ENCODE measurements around the gene AHRR. TPM values are rescaled to one million over a fixed set of nuclear protein-coding genes. Genes with fewer than 3 reads are reported as not detected.
A peak's percentile ranks its signal among the peaks of the same experiment; 100 is the strongest.

Gene AHRR
- total and polyA plus RNA-seq, 7 experiments from 2014 or later = 0.56 to 23.5 (median 1.2) TPM; not detected in 1

DNA sequence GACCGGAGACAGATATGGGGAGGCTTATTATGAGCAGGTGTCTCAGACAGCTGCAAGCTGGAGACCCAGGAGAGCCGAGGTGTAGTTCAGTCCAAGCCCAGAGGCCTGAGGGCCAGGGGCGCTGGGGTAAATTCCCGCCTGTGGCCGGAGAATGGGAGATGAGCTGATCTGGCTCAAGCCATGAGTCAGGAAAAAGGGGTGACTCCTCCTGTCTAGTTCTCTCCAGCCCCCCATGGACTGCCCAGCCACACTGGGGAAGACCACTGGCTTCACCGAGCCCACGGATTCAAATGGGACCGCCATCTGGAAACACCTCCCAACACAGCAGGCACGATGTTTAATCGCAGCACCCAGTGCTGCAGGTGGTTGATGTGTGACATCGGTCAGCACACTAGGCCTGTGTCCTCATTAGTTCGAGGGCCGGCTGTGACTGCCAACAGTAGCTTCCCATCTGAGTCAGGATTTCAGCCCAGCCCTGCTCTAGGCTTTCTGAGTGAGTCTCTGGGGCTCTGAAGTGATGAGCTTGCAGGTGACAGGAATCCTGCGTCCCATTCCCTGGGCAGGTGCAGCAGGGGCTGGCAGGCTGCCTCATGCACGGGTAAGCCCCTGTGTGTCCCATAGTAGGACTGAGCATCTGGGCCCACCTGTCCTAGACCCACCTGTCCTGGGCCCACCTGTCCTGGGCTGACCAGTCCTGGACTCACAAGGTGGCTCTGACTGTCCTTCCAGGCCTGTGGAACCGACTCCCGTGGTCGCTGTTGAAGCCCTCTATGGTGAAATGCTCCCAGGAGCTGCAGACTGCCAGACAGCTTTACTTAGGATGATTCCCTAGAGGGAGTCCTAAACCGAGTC is 49.7 kb downstream of the AHRR start:
- Histone ChIP-seq H3K27me3 (ENCODE audit: control insufficient read depth in 2 of 2, insufficient read depth in 2 of 2, low read length in 2 of 2) (no peaks in the 10 kb centered on the region), H3K36me3 (ENCODE audit: control insufficient read depth in 2 of 3, insufficient read depth in 3 of 3, low read length in 3 of 3) (no peaks in the 10 kb centered on the region), H3K4me1 (ENCODE audit: control insufficient read depth in 2 of 2, insufficient read depth in 2 of 2, low read length in 2 of 2) (peaks cover 0 to 14% of the 10 kb centered on the region in 2 donors), H3K27ac (ENCODE audit: low read depth, low read length) (no peak overlapping the region), H3K4me3 (ENCODE audit: low read length) (no peak overlapping the region), H3K9me3 (ENCODE audit: control insufficient read depth in 2 of 3, low read length in 3 of 3) (no peaks in the 10 kb centered on the region)
- no peak for ATAC-seq
- ChIA-PET CTCF (no interaction called here), POLR2A (no interaction called here)
- DNase-seq = peak in 1 of 9 donors; percentile 16
- Mint-ChIP-seq H3K4me3 (peak overlapping the region in 4 of 10 donors; percentile 1 to 64 (median 10)), H3K27ac (peak overlapping the region in 1 of 9 donors; percentile 90), H3K36me3 (peaks cover 0 to 8% (median 0%) of the 10 kb centered on the region in 5 donors), H3K27me3 (peaks cover 0 to 29% (median 4%) of the 10 kb centered on the region in 5 donors), H3K9me3 (peaks cover 0 to 6% (median 0%) of the 10 kb centered on the region in 11 donors), H3K4me1 (peaks cover 13 to 67% (median 20%) of the 10 kb centered on the region in 7 donors)
- intact Hi-C loops (cut with micrococcal nuclease) = no loop called here

DNA sequence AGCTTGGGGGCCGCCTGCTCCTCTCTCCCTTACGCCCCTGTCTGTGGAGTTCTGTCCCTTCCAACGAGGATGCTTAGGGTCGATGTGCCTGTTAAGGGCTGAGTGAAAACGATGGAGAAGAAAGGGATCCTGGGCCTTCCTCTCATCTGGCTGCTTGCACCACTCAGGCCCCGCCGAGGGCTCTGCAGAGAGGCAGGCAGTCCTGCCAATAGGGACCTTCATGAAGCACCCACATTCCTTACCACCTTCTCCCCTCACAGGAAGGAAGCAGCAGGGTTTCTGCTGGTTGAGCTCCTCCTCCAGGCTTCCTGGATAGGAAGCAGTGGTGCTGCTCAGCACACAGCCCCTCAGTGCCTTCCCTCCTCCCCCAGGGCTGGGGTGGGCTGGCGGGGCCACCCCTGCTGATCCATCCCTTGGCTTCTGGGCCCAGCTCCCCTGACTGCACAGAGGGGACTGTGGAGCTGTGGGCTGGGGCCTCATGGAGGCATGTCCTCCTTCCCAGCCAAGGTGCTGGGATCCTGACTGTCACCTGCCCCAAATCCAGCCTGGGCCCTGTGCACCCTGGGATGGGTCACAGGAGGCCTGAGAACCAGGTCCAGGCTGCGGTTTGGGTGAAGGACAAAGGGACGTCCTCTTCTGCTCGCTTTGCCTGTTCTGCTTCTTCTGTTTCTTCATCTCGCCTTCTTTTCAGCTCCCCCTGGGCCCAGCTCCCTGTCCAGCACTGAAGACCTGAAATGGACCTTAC is 50.5 kb downstream of the AHRR start:
- H3K27me3 ChIP-seq (ENCODE audit: control insufficient read depth in 2 of 2, insufficient read depth in 2 of 2, low read length in 2 of 2) = no peaks in the 10 kb centered on the region
- no peak overlapping the region for H3K4me3 ChIP-seq (ENCODE audit: low read length)
- H3K27ac Mint-ChIP-seq = peak overlapping the region in 1 of 9 donors; percentile 90
- no peaks in the 10 kb centered on the region for H3K9me3 ChIP-seq (ENCODE audit: control insufficient read depth in 2 of 3, low read length in 3 of 3)
- peaks cover 0 to 15% (median 0%) of the 10 kb centered on the region in 5 donors for H3K36me3 Mint-ChIP-seq
- intact Hi-C loops (cut with micrococcal nuclease) = loop anchor here in 1 of 2 donors (2.0 kb wide), 1 partner anchor 25 kb away; no protein-coding TSS in a partner anchor
- no peak overlapping the region for H3K27ac ChIP-seq (ENCODE audit: low read depth, low read length)
- peak in 1 of 9 donors; percentile 25 for DNase-seq
- H3K4me3 Mint-ChIP-seq = peak overlapping the region in 5 of 10 donors; percentile 1 to 64 (median 6)
- no peaks in the 10 kb centered on the region for H3K36me3 ChIP-seq (ENCODE audit: control insufficient read depth in 2 of 3, insufficient read depth in 3 of 3, low read length in 3 of 3)
- peaks cover 0 to 14% of the 10 kb centered on the region in 2 donors for H3K4me1 ChIP-seq (ENCODE audit: control insufficient read depth in 2 of 2, insufficient read depth in 2 of 2, low read length in 2 of 2)
- peaks cover 0 to 21% (median 4%) of the 10 kb centered on the region in 5 donors for H3K27me3 Mint-ChIP-seq
- no peak for ATAC-seq
- ChIA-PET CTCF (no interaction called here), POLR2A (no interaction called here)
- peaks cover 13 to 73% (median 20%) of the 10 kb centered on the region in 7 donors for H3K4me1 Mint-ChIP-seq
- H3K9me3 Mint-ChIP-seq = peaks cover 0 to 1% (median 0%) of the 10 kb centered on the region in 11 donors

DNA sequence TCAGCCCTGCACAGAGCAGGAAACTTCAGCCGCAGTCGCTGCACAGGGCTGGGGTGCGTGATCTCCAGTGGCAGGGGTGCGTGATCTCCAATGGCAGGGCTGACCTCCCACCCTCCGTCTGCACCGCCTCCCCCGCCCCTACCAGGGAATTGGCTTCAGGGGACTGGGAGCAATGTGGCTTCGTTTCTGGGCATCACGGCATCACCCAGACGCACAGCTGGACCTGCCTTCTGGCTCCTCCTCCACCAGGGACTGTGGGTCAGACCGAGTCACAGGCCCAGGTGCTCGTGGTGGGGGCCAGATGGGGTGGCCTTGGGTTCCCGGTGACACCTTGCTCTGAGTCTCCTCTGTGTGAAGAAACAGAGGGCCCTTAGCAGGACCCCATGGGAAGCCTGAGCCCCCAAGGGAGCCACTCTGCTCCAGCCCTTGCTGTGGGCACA is 51.1 kb downstream of the AHRR start:
- H3K4me1 ChIP-seq (ENCODE audit: control insufficient read depth in 2 of 2, insufficient read depth in 2 of 2, low read length in 2 of 2) = peaks cover 0 to 14% of the 10 kb centered on the region in 2 donors
- H3K36me3 ChIP-seq (ENCODE audit: control insufficient read depth in 2 of 3, insufficient read depth in 3 of 3, low read length in 3 of 3) = no peaks in the 10 kb centered on the region
- ChIA-PET POLR2A (no interaction called here), CTCF (no interaction called here)
- H3K9me3 Mint-ChIP-seq = peaks cover 0 to 1% (median 0%) of the 10 kb centered on the region in 11 donors
- DNase-seq (peak in 1 of 9 donors; percentile 21), ATAC-seq (no peak)
- no peak overlapping the region for H3K27ac ChIP-seq (ENCODE audit: low read depth, low read length)
- peaks cover 13 to 74% (median 20%) of the 10 kb centered on the region in 7 donors for H3K4me1 Mint-ChIP-seq
- peak overlapping the region in 1 of 9 donors; percentile 90 for H3K27ac Mint-ChIP-seq
- H3K27me3 ChIP-seq (ENCODE audit: control insufficient read depth in 2 of 2, insufficient read depth in 2 of 2, low read length in 2 of 2) = no peaks in the 10 kb centered on the region
- H3K9me3 ChIP-seq (ENCODE audit: control insufficient read depth in 2 of 3, low read length in 3 of 3) = no peaks in the 10 kb centered on the region
- peaks cover 0 to 18% (median 4%) of the 10 kb centered on the region in 5 donors for H3K27me3 Mint-ChIP-seq
- peak overlapping the region in 3 of 10 donors; percentile 19 to 64 (median 60) for H3K4me3 Mint-ChIP-seq
- H3K36me3 Mint-ChIP-seq = peaks cover 0 to 17% (median 0%) of the 10 kb centered on the region in 5 donors
- no peak overlapping the region for H3K4me3 ChIP-seq (ENCODE audit: low read length)
- intact Hi-C loops (cut with micrococcal nuclease) = loop anchor here in 1 of 2 donors (2.0 kb wide), 1 partner anchor 26 kb away; no protein-coding TSS in a partner anchor

DNA sequence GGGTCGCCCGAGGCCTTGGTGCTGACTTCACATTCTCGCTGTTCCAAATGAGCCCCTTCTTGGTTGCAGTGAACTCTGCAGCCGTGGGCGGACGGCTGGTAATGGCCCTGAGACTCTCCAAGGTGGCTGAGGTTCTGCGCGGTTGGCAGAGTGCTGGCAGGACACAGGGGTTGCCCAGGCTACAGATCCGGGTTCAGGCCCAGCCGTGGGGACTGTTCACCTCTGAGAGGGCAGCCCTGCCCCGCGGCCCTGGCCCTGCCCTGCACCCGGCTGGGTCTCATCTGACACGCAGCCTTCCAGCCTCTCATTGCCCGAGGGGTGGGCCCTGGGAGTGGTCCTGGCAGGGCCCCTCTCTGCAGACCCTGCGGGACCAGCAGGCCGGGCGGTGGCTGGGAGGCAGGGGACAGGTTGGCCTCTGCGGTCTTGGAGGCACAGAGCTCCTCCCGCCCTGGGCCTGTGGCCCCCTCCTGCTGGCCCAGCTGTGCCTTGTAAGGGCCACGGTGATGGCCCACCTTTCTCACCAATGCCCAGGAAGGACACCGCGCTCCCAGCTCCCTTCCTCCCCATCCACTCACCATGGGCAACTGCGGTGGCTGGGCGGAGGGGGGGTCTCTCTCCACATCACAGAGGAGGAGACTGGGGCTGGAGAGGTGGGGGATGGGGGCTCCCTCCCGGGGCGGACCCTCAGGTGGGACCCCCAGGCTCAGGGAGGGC is 51.6 kb downstream of the AHRR start:
- Histone ChIP-seq H3K27me3 (ENCODE audit: control insufficient read depth in 2 of 2, insufficient read depth in 2 of 2, low read length in 2 of 2) (no peaks in the 10 kb centered on the region), H3K27ac (ENCODE audit: low read depth, low read length) (no peak overlapping the region), H3K4me3 (ENCODE audit: low read length) (no peak overlapping the region), H3K4me1 (ENCODE audit: control insufficient read depth in 2 of 2, insufficient read depth in 2 of 2, low read length in 2 of 2) (peaks cover 0 to 14% of the 10 kb centered on the region in 2 donors), H3K9me3 (ENCODE audit: control insufficient read depth in 2 of 3, low read length in 3 of 3) (no peaks in the 10 kb centered on the region), H3K36me3 (ENCODE audit: control insufficient read depth in 2 of 3, insufficient read depth in 3 of 3, low read length in 3 of 3) (no peaks in the 10 kb centered on the region)
- Mint-ChIP-seq H3K4me3 (peak overlapping the region in 3 of 10 donors; percentile 19 to 60 (median 59)), H3K4me1 (peaks cover 13 to 77% (median 20%) of the 10 kb centered on the region in 7 donors), H3K36me3 (peaks cover 0 to 17% (median 0%) of the 10 kb centered on the region in 5 donors), H3K27me3 (peaks cover 0 to 18% (median 4%) of the 10 kb centered on the region in 5 donors), H3K9me3 (peaks cover 0 to 1% (median 0%) of the 10 kb centered on the region in 11 donors), H3K27ac (peak overlapping the region in 1 of 9 donors; percentile 90)
- CTCF ChIA-PET = no interaction called here
- ATAC-seq (no peak), DNase-seq (peak in 1 of 9 donors; percentile 29)
- POLR2A ChIA-PET = no interaction called here
- intact Hi-C loops (cut with micrococcal nuclease) = loop anchor here in 1 of 2 donors (2.0 kb wide), 1 partner anchor 26 kb away; no protein-coding TSS in a partner anchor

DNA sequence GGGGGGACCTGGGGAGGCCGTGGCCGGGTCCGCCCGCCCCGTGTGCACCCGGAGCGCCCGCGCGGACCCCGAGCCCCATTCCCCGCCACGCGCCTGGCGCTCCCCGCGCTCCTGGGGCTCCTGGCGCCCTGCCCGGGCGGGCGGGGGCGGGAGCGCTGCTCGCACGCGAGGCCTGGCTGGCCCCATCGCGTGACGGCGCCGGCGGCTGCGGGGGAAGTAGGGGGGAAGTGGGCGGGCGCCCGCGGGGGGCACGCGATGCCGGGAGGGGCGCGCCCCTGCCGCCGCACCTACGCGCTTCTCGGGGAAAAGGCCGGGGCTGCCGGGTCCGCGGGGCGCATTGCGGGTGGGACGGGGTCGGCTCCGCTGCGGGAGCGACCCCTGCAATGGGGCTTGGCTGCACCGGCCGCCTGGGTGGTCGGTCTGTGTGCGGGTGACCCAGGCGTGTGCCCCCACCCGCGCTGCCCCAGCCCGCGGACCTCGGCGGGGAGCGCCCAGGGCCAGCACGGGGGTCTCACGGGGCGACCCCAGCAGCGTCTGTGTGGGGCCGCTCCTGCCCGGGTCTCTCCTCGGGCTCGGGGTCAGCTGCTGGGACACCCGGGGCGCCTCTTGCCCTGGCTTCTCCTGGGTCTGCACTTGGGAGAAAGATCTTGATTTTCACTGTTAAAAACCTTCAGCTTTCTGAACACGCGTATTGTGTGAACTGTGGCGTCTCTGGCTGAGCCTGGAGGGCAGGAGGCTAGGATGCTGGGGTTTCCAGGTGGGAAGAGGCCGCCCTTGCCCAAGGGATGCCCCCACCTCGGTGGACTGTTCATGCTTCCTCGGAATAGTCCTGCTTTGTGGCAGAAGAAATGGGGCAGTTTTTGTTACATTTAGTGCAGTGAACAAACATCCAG is 52.4 kb downstream of the AHRR start:
- peaks cover 0 to 17% (median 4%) of the 10 kb centered on the region in 5 donors for H3K27me3 Mint-ChIP-seq
- no peaks in the 10 kb centered on the region for H3K27me3 ChIP-seq (ENCODE audit: control insufficient read depth in 2 of 2, insufficient read depth in 2 of 2, low read length in 2 of 2)
- intact Hi-C loops (cut with micrococcal nuclease) = loop anchor here in 1 of 2 donors (2.0 kb wide), 1 partner anchor 27 kb away; no protein-coding TSS in a partner anchor
- H3K4me1 ChIP-seq (ENCODE audit: control insufficient read depth in 2 of 2, insufficient read depth in 2 of 2, low read length in 2 of 2) = peaks cover 0 to 7% of the 10 kb centered on the region in 2 donors
- H3K9me3 Mint-ChIP-seq = peaks cover 0 to 1% (median 0%) of the 10 kb centered on the region in 11 donors
- peak overlapping the region in 1 of 9 donors; percentile 94 for H3K27ac Mint-ChIP-seq
- peak; percentile 56 for ATAC-seq
- peak overlapping the region; percentile 7 for H3K27ac ChIP-seq (ENCODE audit: low read depth, low read length)
- H3K9me3 ChIP-seq (ENCODE audit: control insufficient read depth in 2 of 3, low read length in 3 of 3) = no peaks in the 10 kb centered on the region
- ChIA-PET CTCF (no interaction called here), POLR2A (no interaction called here)
- peak overlapping the region in 8 of 10 donors; percentile 24 to 82 (median 54) for H3K4me3 Mint-ChIP-seq
- peak in 6 of 9 donors; percentile 34 to 84 (median 41) for DNase-seq
- peaks cover 9 to 77% (median 13%) of the 10 kb centered on the region in 7 donors for H3K4me1 Mint-ChIP-seq
- no peaks in the 10 kb centered on the region for H3K36me3 ChIP-seq (ENCODE audit: control insufficient read depth in 2 of 3, insufficient read depth in 3 of 3, low read length in 3 of 3)
- no peak overlapping the region for H3K4me3 ChIP-seq (ENCODE audit: low read length)
- H3K36me3 Mint-ChIP-seq = peaks cover 0 to 19% (median 0%) of the 10 kb centered on the region in 5 donors
